ENCODE results near the gene TMPRSS12.
"Not testable (repeated sequence)": the region's sequence is repeated elsewhere in the genome, so short reads cannot be mapped to it uniquely, and the experiment has no call there.

The TMPRSS12 gene

GRCh38 chr12:50842637-50843493, at the start of gene TMPRSS12:
TSS of gene TMPRSS12 (plus strand) at chr12:50842926. CDS start at chr12:50842965, 39 bp downstream.
- no peak for FAIRE-seq
- no peak for DNase-seq (ENCODE audit: insufficient read length, low spot score)

GRCh38 chr12:50799908-50800307, 42.8 kb upstream of the TMPRSS12 start:
- FAIRE-seq (no peak), DNase-seq (ENCODE audit: insufficient read length, low spot score) (no peak)

- FAIRE-seq (no peak), DNase-seq (ENCODE audit: insufficient read length, low spot score) (no peak)
Measured at GRCh38 chr12:50803230-50803875, 39.4 kb upstream of the TMPRSS12 start.

GRCh38 chr12:50806176-50806575, 36.5 kb upstream of the TMPRSS12 start:
- DNase-seq (ENCODE audit: insufficient read length, low spot score): no peak
- no peak for FAIRE-seq

GRCh38 chr12:50809131-50809530, 33.6 kb upstream of the TMPRSS12 start:
- FAIRE-seq; DNase-seq (ENCODE audit: insufficient read length, low spot score): not testable (repeated sequence)

- DNase-seq (ENCODE audit: insufficient read length, low spot score); FAIRE-seq: not testable (repeated sequence)
Measured at GRCh38 chr12:50814921-50815320, 27.8 kb upstream of the TMPRSS12 start.

GRCh38 chr12:50820177-50820576, 22.5 kb upstream of the TMPRSS12 start:
- DNase-seq (ENCODE audit: insufficient read length, low spot score) (no peak), FAIRE-seq (no peak)

- FAIRE-seq: no peak
- DNase-seq (ENCODE audit: insufficient read length, low spot score): no peak
Measured at GRCh38 chr12:50822082-50822481, 20.6 kb upstream of the TMPRSS12 start.

GRCh38 chr12:50823724-50824123, 19.0 kb upstream of the TMPRSS12 start:
- not testable (repeated sequence) for FAIRE-seq; DNase-seq (ENCODE audit: insufficient read length, low spot score)

- FAIRE-seq: peak; percentile 26
- no peak for DNase-seq (ENCODE audit: insufficient read length, low spot score)
Measured at GRCh38 chr12:50824914-50825313, 17.8 kb upstream of the TMPRSS12 start.

- no peak for DNase-seq (ENCODE audit: insufficient read length, low spot score)
Measured at GRCh38 chr12:50825372-50825838, 17.3 kb upstream of the TMPRSS12 start.

GRCh38 chr12:50828121-50828520, 14.6 kb upstream of the TMPRSS12 start:
- FAIRE-seq: no peak

More at GRCh38 chr12:50825372-50825838, 17.3 kb upstream of the TMPRSS12 start:
- peak; percentile 69 for FAIRE-seq

GRCh38 chr12:50828886-50829285, 13.8 kb upstream of the TMPRSS12 start:
- no peak for DNase-seq (ENCODE audit: insufficient read length, low spot score)
- FAIRE-seq: no peak

More at GRCh38 chr12:50828121-50828520, 14.6 kb upstream of the TMPRSS12 start:
- DNase-seq (ENCODE audit: insufficient read length, low spot score): no peak

GRCh38 chr12:50833801-50834200, 8.9 kb upstream of the TMPRSS12 start:
- not testable (repeated sequence) for DNase-seq (ENCODE audit: insufficient read length, low spot score); FAIRE-seq

GRCh38 chr12:50839042-50839441, 3.7 kb upstream of the TMPRSS12 start:
- DNase-seq (ENCODE audit: insufficient read length, low spot score) (no peak), FAIRE-seq (no peak)

- no peak for DNase-seq (ENCODE audit: insufficient read length, low spot score)
- FAIRE-seq: no peak
Measured at GRCh38 chr12:50840809-50841487, 1.8 kb upstream of the TMPRSS12 start.

GRCh38 chr12:50841716-50842531, 802 bp upstream of the TMPRSS12 start:
- DNase-seq (ENCODE audit: insufficient read length, low spot score): no peak
- FAIRE-seq: no peak

- DNase-seq (ENCODE audit: insufficient read length, low spot score) (no peak), FAIRE-seq (no peak)
Measured at GRCh38 chr12:50845021-50845647, 2.4 kb downstream of the TMPRSS12 start.

- DNase-seq (ENCODE audit: insufficient read length, low spot score) (no peak), FAIRE-seq (no peak)
Measured at GRCh38 chr12:50848963-50849362, 6.2 kb downstream of the TMPRSS12 start.

- DNase-seq (ENCODE audit: insufficient read length, low spot score); FAIRE-seq: not testable (repeated sequence)
Measured at GRCh38 chr12:50855218-50855617, 12.5 kb downstream of the TMPRSS12 start.

All from GM19239 (cell line).